ENCODE measurements around the gene STXBP5. TPM values are rescaled to one million over a fixed set of nuclear protein-coding genes. Genes with fewer than 3 reads are reported as not detected.

Gene STXBP5
- total RNA-seq, 4 donors from 2014 or later = 78.4 to 115 (median 90.7) TPM

DNA sequence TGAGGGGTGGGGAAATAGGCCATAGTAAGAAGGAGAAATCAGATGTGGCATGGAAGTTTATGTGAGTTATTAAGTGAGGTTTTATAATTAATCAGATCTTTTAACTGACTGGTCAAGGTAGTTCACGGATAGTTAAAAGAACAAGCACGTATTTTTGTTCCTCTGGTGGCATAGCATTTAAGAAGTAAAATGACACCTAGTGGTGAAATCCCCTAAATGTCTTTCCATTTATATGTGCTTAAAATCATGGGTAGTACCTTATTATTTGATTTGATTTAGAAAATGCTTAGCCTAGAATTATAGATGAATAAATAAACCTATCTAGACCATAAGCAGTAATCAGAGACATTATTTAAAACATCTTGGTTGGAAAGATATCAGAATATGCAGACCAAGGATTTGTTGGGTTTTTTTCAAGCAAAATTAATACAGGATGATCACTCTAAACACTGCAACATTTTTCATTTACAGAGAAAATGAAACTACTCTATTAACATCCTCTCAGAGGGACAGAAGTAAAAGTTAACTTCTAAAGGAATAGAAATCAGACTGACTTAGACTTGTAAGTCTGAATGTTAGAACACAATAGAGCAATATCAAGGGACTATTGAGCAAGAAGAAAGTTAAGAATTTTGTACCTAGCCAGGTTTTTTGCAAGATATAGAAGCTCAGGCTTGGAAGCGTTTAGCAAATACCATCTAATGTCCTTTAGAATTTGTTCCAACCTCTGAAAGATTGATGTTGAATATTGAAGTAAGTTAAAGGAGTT is 81.1 kb downstream of the STXBP5 start:
- no peak for DNase-seq
- TF ChIP-seq, protein P1, sequence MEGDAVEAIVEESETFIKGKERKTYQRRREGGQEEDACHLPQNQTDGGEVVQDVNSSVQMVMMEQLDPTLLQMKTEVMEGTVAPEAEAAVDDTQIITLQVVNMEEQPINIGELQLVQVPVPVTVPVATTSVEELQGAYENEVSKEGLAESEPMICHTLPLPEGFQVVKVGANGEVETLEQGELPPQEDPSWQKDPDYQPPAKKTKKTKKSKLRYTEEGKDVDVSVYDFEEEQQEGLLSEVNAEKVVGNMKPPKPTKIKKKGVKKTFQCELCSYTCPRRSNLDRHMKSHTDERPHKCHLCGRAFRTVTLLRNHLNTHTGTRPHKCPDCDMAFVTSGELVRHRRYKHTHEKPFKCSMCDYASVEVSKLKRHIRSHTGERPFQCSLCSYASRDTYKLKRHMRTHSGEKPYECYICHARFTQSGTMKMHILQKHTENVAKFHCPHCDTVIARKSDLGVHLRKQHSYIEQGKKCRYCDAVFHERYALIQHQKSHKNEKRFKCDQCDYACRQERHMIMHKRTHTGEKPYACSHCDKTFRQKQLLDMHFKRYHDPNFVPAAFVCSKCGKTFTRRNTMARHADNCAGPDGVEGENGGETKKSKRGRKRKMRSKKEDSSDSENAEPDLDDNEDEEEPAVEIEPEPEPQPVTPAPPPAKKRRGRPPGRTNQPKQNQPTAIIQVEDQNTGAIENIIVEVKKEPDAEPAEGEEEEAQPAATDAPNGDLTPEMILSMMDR (IDR thresholded peaks at IDR 0.05) = peak in 5 of 6 experiments; percentile 29 to 60 (median 53)
- TF ChIP-seq POLR2A (IDR thresholded peaks at IDR 0.05) = no peak
- no peak overlapping the region for H3K27ac ChIP-seq

DNA sequence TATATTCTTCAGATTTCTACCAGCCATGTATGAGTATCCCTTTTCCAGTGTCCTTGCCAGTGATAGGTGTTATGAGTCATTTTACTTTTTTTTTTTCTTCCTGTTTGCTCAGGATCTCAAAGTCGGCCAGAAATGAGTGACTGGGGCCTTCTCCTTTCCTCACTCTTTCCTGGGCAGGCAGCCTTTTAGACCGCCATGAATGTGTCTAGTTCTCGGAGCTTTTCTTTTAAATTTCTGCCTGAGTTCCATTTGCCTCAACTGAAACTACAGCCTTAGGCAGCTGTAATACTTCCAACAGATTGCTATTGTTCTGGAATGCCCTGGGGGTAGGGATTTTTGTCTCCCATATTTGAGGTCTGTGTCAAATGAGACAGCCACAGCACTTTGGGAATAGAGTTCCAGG is 83.7 kb downstream of the STXBP5 start:
- no peak overlapping the region for H3K27ac ChIP-seq

More for the DNA sequence above, 81.1 kb downstream of the STXBP5 start:
- H3K27me3 ChIP-seq = no peaks in the 10 kb centered on the region
- H3K4me3 ChIP-seq = no peak overlapping the region
- H3K36me3 ChIP-seq = peaks cover 0 to 17% (median 0%) of the 10 kb centered on the region in 3 donors
- peaks cover 0 to 23% (median 0%) of the 10 kb centered on the region in 4 donors for H3K4me1 ChIP-seq
- no peaks in the 10 kb centered on the region for H3K9me3 ChIP-seq

DNA sequence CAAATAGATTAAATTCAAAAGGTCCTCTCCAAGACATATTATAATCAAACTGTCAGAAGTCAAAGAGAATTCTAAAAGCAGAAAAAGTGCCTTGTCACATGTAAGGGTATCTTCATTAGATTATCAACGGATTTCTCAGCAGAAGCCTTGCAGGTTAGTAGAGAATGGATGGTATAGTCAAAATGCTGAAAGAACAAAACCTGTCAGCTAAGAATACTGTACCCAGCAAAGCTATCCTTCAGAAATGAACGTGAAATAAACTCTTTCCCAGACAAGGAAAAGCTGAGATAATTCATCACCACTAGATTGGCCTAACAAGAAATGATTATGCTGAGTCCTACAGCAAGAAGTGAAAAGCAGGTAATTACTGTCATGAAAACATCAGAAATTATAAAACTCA is 92.9 kb downstream of the STXBP5 start:
- TF ChIP-seq, protein P1 (IDR thresholded peaks at IDR 0.05) = no peak
- TF ChIP-seq POLR2A (IDR thresholded peaks at IDR 0.05) = no peak
- DNase-seq = no peak
- Histone ChIP-seq H3K4me1 (no peaks in the 10 kb centered on the region), H3K9me3 (peaks cover 0 to 13% (median 0%) of the 10 kb centered on the region in 4 donors), H3K27me3 (no peaks in the 10 kb centered on the region), H3K4me3 (no peak overlapping the region), H3K27ac (no peak overlapping the region), H3K36me3 (peaks cover 0 to 48% (median 0%) of the 10 kb centered on the region in 3 donors)

More for the DNA sequence above, 83.7 kb downstream of the STXBP5 start:
- no peaks in the 10 kb centered on the region for H3K9me3 ChIP-seq
- no peak overlapping the region for H3K4me3 ChIP-seq
- no peak for DNase-seq
- H3K36me3 ChIP-seq = peaks cover 0 to 9% (median 0%) of the 10 kb centered on the region in 3 donors
- no peaks in the 10 kb centered on the region for H3K27me3 ChIP-seq
- no peak for TF ChIP-seq POLR2A (IDR thresholded peaks at IDR 0.05)
- TF ChIP-seq, protein P1 (IDR thresholded peaks at IDR 0.05) = no peak
- H3K4me1 ChIP-seq = peaks cover 0 to 21% (median 0%) of the 10 kb centered on the region in 4 donors

DNA sequence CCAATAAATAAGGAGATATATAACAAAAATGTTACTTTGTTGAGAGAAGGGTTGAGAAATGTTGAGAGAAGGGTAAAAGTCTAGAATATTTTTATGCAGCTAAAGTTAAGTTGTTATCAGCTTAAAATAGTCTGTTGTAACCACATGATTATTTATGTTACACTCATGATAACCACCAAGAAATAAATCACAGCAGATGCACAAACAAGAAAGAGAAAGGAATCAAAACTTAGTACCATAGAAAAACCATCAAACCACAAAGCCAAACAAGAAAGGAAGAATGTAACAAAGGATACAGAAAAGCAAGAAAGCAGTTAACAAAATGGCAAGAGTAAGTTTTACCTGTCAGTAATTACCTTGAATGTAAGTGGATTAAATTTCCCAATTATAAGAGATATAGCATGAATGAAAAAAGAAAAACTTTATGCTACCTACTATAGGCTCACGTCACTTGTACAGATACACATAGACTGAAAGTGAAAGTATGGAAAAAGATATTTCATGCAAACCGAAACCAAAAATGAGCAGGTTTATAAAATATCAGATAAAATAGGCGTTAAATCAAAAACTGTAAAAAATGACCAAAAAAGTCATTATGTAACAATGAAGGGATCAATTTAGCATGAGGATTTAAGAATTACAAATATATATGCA is 93.6 kb downstream of the STXBP5 start:
- Histone ChIP-seq H3K27me3 (no peaks in the 10 kb centered on the region), H3K9me3 (peaks cover 0 to 13% (median 0%) of the 10 kb centered on the region in 4 donors), H3K4me1 (no peaks in the 10 kb centered on the region), H3K4me3 (no peak overlapping the region), H3K27ac (no peak overlapping the region), H3K36me3 (peaks cover 0 to 54% (median 0%) of the 10 kb centered on the region in 3 donors)
- TF ChIP-seq, protein P1 (IDR thresholded peaks at IDR 0.05) = no peak
- TF ChIP-seq POLR2A (IDR thresholded peaks at IDR 0.05) = no peak
- no peak for DNase-seq

DNA sequence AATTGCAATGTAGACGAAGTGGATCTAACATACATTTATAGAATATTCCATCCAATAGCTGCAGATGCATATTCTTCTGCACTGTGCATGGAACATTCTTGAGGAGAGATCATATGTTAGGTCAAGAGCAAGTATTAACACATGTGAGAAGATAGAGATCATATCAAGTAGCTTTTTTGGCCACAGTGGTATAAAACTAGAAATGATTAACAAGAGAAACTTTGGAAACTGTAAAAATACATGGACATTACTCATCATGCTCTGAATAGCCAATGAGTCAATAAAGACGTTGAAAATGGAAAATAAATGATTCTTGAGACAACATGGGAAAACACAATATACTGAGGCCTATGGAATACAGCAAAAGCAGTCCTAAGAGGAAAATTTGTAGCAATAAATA is 94.2 kb downstream of the STXBP5 start:
- Histone ChIP-seq H3K4me1 (no peaks in the 10 kb centered on the region), H3K4me3 (no peak overlapping the region), H3K27me3 (no peaks in the 10 kb centered on the region), H3K36me3 (peaks cover 0 to 60% (median 0%) of the 10 kb centered on the region in 3 donors), H3K9me3 (peaks cover 0 to 13% (median 0%) of the 10 kb centered on the region in 4 donors), H3K27ac (no peak overlapping the region)
- no peak for TF ChIP-seq POLR2A (IDR thresholded peaks at IDR 0.05)
- TF ChIP-seq, protein P1 (IDR thresholded peaks at IDR 0.05) = no peak
- DNase-seq = no peak
